GM21528 (cell line): ENCODE results near the gene SEPTIN8.

Source experiments
- ATAC-seq: cut with Tn5 transposase; IDR thresholded peaks from one replicate; pipeline ENCODE4 v1.9.1; 2021; ENCODE audit warnings: mild to moderate bottlenecking, moderate library complexity; ENCODE audit not compliant: unreplicated experiment, low FRiP score

Gene SEPTIN8

DNA sequence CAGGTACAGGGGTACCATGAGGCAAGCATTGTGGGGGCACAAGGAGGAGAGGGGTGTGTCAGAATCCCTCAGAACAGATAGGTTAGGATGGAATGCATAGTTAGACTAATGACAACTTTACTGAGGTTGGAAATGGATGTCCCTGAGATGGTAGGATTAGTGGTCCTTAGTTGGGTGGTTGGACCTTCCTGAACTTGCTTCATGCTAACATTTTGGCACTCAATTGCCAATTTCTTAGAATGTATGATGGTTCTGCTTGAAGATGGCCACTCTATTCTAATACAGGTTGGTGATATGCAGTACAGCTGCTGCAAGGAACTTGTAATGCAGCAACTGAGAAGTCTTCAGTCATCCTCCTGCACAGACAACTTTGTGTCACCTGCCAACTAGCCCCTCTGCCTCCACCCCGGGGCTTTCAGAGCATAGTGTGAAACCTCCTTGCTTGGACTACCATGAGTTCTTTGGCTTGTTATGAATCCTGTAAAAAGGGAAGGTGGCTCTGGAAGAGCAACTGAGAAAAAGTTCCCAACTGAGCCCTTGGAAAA is 24.4 kb downstream of the SEPTIN8 start:
- ATAC-seq = no peak

DNA sequence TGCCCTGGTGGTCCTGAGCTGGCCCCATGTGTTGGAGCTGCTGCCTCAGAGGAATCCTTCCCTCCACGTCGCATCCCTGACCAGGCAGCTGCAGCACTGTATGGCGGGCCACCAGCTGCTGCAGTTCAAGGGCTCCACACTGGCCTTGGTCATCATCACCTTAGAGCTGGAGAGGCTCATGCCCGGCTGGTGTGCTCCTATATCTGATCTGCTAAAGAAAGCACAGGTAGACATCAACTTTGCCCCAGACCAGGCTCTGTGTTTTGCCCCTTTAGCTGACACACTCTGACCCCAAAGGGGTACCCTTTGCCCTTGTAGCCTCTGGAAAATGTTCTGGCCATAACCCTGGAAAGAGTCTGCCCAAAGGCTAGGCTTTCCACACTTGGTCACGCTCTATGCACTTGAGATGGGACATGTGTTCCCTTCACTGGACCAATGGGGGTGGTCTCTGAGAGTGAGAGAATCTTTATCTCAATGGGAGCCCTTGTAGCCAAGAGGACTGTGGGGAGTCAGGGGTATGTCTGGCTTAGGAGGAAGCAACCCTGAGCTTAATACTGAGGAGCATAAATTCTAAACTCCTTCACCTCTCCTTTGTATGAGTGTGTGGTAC is 25.0 kb downstream of the SEPTIN8 start:
- ATAC-seq = no peak

DNA sequence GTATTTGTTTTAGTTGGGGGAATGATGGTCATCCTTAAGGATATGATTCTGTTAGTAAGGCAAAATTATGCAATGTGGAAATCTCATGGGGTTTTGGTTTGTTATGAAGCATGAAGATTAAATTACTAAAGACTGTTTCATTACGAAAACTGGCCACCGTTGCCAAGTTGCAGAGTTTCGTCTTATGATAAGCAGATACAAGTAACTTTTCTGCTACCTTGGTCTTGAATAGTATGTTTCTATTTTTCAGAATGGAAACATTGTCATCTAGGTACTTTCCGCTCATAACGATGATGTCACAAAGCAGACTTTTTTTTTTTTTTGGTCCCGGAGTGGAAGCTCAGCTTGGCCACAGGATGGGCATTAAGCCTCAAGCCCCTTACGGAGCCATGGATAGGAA is 25.6 kb downstream of the SEPTIN8 start:
- no peak for ATAC-seq

DNA sequence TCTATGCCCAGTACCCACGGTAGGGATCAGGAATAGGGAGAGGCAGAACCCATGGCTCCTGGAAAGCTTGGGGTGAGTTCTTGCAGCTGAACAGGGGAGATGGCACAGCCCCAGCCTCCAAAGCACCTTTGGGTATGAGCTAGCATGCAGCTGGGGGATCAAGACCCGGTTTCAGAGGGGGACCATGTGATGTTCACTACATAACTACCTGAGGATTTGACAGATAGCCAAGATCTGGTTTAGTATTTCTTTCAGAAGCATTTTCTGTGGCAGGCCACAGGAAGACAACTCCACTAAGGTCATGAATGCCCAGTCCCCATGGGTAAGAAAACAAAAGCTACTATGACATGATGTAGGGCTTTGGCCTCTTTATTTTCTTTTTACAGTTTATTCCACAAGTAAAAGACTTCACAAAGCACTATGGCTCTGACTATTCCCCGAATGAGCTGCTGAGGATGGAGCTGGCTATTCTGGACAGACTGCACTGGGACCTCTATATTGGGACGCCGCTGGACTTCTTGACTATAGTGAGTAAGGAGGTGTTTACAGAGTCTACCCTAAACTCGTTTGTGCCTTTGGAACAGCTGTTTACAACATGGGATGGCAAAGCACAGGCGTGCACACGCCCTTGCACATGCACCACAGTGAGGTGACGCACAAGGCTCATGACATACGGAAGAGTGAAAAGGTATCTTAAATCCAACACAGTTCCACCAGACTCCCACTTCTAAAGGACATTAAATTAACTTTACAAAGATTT is 26.4 kb downstream of the SEPTIN8 start:
- ATAC-seq = no peak

DNA sequence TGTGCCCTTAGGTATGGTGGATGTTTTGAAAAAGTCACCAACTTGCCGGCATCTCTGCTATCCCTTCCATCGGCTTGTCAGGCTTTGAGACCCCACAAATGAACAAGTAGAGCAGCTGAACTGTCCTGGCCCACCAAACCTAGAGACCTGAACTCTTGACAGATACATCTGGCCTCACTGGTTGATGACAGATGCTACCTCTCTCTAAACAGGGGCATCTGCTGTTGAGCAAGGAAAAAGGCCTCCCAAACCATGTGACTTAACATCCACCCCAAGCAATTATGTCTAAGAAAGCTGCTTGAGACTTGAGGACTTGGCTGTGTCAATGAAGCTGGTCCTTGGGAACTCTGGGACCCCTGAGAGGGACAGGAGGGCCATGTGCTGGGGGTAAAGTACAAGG is 27.5 kb downstream of the SEPTIN8 start:
- ATAC-seq = no peak

DNA sequence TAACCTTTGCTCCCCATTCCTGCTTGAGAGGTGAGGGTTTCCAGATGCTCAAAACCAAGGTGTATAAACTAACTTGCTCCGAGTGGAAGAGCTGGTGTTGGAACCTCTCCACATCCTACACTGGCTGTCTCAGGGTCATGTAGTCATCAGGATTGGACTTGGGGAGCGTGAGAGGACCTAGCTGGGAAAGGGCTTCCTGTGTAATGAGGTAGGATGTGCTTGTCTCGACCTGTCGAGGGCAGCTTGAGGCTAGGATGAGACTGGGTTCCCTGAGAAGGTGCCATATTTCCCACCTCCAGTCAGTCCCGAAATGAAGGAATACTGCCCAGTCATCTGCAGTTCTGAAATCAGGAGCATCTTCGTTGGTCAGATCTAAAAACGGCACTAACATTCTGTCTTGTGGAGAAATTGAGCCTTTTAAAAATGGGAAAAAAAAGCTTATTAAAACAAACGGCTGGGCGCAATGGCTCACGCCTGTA is 28.5 kb downstream of the SEPTIN8 start:
- no peak for ATAC-seq

DNA sequence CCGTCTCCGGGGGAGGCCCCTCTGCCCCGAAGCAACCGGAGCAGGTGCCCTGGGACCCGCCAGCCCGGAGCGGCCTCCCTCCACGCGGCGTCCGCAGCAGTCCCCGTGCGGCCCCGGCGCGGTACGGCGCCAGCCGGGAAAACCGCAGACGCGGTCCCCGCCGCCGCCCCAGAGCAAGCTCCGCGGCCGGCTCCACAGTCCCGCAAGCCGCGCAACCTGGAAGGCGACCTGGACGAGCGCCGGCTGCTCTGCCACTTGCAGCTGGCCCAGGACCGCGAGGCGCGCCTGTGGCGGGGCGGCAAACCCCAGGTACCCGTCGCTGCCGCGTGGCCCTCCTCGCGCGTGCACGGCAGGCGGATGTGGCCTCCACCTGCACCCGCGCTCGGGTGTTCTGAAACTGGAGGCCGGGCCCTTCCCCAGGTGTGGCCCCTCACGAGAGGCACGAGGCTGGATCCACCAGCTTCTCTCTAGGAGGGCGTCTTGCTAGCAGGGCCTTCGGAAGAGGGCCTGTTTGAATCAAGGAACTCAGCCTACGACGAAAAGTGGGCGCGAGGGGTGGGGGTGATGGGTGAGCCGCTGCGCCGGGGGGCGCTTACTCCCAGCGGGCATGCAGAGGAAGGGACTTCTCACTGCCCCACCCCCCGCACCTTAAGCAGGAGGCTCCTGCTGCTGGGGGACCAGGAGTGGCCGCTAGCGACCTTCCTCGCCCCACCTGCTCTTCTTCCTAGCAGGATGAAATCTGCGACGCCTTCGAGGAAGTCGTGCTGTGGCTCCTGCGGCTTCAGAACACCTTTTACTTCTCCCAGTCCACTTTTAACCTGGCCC is 29.2 kb downstream of the SEPTIN8 start:
- no peak for ATAC-seq

DNA sequence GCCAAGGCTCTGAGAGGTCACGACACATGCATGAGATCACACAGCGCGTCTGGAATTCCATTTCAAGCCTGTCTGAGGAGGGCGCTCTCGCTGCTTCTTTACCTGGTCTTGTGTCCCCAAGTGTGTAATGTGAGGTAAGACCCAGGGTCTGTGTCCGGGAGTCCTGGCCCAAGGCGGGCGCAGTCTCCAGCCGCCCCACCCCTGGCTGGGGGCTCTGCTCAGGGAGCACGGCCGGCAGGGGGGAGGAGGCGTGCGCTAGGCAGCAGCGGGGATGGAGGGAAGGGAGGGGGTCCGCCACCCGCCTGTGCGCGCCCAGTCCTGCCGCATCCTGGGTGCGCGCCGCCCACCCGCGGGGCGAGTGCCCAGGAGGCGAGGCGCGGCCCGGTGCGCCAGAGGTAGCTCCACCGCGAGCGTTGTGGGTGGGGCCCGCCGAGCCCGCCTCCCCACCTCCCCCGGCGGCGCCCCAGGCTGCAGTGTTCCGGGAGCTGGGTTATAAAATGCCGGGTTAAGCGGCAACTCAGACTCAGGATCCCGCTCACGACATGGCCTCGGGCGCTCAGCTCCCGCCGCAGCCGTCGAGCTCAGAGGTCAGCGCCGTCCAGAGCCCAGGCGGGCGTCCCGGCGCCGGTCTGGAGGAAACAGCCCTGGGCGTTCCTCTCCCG is 30.0 kb downstream of the SEPTIN8 start, which contains the start of gene CCNI2:
CCNI2 (plus strand) TSS at position 473 of the 662 bp plus-strand sequence; CDS start at position 543, 70 bp downstream.
- no peak for ATAC-seq

DNA sequence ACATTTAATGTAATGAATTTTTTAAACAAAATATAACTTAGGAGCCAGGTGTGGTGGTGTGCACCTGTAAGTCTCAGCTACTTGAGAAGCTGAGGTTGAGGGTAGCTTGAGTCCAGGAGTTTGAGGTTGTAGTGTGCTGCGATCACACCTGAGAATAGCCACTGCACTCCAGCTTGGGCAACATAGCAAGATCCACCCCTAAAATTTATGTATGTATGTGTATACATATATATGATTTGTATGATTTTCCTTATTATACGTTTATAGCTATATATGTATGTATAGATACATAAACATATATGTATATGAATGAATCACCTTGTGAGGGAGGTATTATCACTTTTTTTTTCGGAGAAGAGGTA is 30.5 kb downstream of the SEPTIN8 start:
- no peak for ATAC-seq

DNA sequence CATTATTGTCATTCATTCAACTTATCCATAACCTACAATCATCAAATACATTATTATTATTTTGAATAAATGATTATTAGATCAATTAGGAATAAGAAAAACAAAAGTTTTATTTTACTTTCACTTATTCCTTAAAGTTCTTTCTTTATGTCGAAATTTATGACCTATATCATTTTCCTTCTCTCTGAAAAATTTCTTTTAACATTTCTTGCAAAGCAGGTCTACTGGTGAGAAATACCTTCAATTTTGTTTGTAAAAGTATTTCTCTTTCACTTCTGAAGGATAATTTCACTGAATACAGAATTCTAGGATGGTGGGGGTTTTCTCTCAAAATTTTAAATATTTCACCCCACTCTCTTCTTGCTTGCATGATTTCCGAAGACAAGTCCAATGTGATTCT is 32.4 kb downstream of the SEPTIN8 start:
- no peak for ATAC-seq

DNA sequence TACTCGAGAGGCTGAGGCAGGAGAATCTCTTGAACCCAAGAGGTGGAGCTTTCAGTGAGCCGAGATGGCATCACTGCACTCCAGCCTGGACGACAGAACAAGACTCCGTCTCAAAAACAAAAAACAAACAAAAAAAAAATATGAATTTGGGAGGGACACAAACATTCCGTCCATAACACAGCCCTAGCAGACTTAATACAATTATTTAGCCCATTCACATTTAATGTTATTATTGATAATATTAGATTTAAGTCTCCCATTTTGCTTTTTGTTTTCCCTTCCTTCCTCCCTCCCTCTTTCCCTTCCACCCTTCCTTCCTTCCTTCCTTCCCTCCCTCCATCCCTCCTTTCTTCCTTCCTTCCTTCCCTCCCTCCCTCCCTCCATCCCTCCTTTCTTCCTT is 34.4 kb downstream of the SEPTIN8 start:
- ATAC-seq = no peak

DNA sequence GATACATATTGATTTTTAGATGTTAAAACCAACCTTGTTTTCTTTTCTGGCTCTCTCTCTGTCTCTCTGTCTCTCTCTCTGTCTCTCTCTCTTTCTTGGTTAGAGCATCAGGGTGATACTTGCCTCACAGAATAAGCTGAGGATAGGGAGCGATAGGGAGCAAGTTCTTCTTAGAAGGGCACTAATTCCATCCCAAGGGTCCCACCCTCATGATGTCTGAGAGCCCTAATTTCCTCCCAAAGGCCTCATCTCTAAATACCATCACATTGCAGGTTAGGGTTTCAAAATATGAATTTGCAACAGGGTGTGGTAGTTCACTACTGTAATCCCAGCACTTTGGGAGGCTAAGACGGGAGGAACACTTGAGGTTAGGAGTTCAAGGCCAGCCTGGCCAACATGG is 34.9 kb downstream of the SEPTIN8 start:
- no peak for ATAC-seq

DNA sequence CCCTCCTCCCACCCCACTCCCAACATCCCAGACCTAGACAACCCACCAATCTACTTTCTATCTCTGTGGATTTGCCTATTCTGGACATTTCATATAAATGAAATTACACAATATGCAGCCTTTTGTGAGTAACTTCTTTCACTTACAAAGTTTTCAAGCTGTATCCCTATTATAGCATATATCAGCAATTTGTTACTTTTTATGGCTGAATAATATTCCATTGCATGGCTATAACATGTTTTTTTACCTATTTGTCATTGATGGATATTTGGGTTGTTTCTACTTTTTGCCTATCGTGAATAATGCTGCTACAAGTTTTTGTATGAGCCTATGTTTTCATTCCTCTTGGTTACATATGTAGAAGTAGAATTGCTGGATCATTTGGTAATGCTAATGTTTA is 37.8 kb downstream of the SEPTIN8 start:
- ATAC-seq = no peak

DNA sequence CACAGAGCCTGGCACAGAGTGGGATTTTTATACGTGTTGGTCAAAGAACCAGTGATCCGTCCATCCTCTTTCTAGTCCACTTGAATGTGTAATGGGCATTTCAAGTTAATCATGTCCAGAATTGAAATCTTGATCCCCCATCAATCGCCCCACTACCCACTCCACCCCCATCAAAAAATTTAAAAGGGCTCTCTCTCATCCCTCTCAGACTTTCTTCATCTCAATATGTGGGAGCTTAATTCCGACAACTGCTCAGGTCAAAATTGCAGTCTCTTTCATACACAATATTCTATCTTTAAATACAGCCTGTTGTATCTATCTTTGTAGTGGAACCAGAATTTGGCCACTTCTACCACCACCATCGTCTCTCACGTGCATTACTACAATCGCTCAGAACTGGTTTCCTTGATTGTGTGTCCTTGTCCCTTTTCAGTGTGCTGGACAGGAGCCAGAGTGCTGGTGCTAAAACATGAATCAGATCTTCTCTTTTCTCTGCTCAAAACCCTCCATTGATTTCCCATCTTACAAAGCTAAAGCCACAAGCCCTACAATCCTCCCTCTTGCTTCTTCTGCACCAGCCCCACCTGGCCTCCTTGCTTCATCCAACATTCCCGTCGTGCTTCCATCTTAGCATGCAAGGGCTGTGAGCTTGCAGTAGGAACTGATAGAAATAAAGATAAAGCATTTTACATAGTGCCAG is 38.9 kb downstream of the SEPTIN8 start:
- ATAC-seq = no peak

DNA sequence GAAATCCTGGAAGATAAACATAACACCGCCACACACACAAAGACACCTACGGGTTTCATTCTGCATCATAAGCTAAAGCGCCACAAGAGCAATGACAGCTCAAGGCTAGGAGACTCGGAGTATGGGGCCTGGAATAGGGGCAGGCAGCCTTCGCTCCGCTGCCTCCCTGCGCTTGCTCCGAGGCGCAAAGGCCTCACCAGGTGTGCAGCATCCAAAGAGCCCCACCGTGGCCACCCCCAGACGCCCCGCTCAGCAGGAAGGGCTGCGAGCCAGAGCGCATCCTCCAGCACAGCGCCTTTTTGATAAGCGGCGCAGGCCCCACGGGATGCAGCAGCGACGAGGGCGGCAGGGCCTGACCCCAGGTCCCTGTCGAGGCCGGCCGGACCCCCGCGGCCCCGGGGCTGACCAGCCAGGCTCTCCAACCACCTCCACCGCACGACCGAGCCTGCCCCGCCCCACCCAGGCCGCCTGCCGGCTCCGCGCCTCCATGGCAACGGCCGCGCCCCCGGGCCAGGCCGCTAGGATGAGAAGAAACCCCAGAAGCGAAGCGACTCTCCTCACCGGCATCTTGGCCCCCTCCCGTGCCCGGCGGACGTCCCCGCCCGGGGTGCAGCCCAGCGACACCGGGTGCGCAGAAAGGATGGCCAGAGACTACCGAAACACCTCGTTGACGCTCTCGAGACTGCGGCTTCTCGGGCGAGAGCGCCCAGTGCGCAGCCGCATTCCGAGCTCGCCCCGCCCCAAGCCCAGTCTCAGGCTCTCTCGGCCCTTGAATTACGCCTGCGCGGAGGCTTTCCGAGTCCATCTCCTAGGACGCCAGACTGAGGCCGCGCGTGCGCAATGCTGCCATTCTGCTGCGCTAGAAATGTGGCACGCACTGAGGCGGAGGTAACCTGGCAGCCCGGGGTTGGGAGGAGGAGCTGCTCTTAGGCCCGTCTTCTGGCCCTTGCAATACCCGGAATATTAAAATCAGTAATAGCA is 39.9 kb downstream of the SEPTIN8 start, which contains the start of gene KIF3A:
KIF3A (minus strand) TSS at position 694 of the 981 bp plus-strand sequence; CDS start at position 567, 127 bp downstream.
- peak; percentile 92 for ATAC-seq

DNA sequence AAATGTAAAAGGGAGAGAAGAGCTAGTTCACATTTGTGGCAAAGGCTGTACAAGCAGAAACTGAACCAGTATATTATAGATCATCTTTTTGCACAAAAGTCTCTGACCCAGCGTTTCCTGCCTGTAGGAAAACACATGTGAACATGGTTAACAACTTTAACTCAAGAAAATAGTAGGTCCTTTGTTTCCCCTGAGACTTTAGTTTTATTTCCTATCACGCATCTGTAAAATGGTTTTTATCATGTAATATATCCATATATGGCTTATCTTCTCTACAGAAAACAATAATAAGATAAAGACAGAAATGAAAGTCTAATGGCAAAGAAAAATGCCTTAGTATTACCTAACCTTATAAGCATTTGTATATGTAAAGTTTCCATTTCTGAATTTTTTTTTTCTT is 42.4 kb downstream of the SEPTIN8 start:
- ATAC-seq = no peak

DNA sequence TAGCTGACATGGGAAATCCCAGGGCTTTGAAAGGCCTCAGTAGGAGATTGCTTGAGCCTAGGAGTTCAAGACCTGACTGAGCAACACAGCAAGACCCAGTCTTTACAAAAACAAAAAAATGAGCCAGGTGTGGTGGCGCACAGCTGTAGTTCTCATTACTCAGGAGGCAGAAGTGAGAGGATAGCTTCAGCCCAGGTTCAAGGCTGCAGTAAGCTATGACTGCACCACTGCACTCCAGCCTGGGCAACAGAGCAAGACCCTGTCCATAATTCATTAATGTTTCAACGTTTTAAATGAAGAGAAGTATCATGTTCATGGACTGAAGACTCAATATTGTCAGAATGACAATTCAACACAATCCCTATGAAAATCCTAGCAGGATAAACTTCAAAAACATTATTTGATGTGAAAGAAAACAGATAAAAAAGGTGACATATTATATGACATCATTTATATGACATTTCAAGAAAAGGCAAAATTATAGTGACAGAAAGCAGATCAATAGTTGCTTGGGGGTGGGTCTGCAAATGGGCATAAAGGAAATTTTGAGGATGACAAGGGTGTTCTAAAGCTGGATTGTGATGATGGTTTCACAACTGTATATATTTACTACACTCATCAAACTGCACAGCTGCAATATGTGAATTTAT is 43.4 kb downstream of the SEPTIN8 start:
- ATAC-seq = no peak

DNA sequence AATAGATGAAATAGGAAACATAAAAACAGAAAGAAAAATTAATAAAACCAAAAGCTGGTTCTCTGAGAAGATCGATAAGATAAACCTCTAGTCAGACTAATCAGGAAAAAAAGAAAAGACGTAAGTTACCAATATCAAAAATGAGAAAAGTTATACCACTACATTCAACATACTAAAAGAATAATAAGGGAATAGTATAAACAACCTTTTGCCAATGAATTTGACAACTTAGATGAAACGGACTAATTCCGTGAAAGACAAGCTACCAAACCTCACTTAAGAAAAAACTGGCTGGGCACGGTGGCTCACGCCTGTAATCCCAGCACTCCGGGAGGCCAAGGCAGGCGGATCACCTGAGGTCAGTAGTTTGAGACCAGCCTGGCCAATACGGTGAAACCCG is 47.1 kb downstream of the SEPTIN8 start:
- ATAC-seq = no peak
